ENCODE results near the gene NPHP4. TPM values are rescaled to one million over a fixed set of nuclear protein-coding genes. Genes with fewer than 3 reads are reported as not detected.

The NPHP4 gene
- total RNA-seq, 1 donor from 2014 or later, result 8.2 TPM

DNA sequence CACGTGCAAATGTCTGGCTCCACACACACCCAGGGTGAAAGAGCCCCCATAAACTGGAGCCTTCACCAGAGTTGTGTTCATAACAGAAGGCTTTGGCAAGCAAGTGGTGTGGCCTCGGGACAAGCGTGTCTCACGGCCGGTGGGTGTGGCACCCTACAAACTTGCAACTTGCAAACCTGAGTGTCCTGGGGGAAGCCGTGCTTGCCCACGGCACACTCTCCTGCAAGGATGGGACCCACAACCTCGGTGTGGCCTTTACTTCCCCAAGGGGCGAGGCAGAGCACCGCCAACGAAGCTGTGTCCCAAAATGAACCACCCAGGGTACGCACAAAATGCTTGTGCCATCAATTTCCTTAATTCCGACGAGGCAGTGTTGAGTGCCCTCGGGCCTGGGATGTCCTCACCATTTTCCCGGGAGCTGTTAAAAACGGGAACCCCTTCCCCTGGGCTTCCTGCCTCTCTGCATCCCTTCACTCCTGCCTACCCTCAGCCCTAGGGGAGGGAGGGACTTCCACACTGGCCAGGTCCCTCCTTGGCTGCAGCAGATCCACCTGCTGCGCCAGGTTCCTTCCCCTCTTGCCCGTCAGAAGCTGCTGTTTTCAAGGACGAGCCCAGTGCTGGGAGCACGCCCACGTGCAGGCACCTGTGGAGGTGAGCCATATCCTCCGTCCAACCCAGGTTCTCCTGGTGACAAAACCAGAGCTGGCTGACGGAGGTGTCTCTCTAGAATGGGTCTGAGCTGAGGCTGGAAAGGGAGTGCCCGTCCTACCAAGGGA is 111.4 kb downstream of the NPHP4 start:
- Histone ChIP-seq H3K9me3 (no peaks in the 10 kb centered on the region), H3K4me3 (no peak overlapping the region), H3K27me3 (no peaks in the 10 kb centered on the region), H3K4me1 (no peaks in the 10 kb centered on the region), H3K36me3 (peaks cover 27 to 65% of the 10 kb centered on the region in 2 donors), H3K27ac (no peak overlapping the region)
- intact Hi-C loops (cut with DNase I), result no loop called here
- no peak for DNase-seq (ENCODE audit: low spot score in 2 of 2)
- TF ChIP-seq, protein P1, sequence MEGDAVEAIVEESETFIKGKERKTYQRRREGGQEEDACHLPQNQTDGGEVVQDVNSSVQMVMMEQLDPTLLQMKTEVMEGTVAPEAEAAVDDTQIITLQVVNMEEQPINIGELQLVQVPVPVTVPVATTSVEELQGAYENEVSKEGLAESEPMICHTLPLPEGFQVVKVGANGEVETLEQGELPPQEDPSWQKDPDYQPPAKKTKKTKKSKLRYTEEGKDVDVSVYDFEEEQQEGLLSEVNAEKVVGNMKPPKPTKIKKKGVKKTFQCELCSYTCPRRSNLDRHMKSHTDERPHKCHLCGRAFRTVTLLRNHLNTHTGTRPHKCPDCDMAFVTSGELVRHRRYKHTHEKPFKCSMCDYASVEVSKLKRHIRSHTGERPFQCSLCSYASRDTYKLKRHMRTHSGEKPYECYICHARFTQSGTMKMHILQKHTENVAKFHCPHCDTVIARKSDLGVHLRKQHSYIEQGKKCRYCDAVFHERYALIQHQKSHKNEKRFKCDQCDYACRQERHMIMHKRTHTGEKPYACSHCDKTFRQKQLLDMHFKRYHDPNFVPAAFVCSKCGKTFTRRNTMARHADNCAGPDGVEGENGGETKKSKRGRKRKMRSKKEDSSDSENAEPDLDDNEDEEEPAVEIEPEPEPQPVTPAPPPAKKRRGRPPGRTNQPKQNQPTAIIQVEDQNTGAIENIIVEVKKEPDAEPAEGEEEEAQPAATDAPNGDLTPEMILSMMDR (IDR thresholded peaks at IDR 0.05), result no peak

DNA sequence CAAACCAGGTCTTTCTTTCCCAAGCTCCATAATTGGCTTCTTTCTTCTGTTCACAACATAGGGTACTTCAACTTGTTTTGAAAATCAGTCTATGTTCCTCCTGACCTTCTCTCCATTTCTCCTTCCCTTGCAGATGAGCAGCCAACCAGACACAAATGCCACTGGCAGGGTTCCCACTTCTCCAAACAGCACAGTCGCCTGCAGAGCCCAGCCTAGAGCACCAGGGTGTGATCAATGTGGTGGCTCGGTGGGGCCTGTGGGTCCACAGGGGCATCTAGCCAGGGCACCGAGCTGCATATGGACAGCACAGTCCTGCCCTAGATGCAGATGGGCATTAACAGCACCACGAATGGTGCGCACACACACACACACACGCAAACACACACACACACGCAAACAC is 112.8 kb downstream of the NPHP4 start:
- Histone ChIP-seq H3K27ac (no peak overlapping the region), H3K36me3 (peaks cover 25 to 74% of the 10 kb centered on the region in 2 donors), H3K4me1 (no peaks in the 10 kb centered on the region), H3K9me3 (no peaks in the 10 kb centered on the region), H3K27me3 (no peaks in the 10 kb centered on the region), H3K4me3 (no peak overlapping the region)
- TF ChIP-seq, protein P1 (IDR thresholded peaks at IDR 0.05), result no peak
- no peak for DNase-seq (ENCODE audit: low spot score in 2 of 2)
- intact Hi-C loops (cut with DNase I), result no loop called here

DNA sequence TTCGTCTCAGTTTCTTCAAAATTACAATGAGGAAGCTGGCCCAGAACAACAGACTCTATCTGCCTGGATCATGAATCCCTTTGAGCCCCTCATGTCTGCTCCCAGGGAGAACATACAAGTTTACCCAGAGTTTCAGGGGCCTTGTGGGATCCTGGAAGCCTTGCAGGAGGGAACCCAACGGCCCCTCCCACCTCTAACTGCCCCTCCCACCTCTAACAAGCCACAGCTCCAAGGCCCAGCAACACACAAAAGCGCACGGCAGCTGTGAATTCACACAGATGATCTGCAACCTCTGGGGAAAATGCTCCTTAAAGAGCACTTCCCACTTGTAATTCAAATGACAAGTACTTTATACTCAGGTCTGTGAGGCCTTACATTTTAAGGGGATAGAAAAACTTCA is 113.3 kb downstream of the NPHP4 start:
- intact Hi-C loops (cut with DNase I), result no loop called here
- Histone ChIP-seq H3K27me3 (no peaks in the 10 kb centered on the region), H3K4me3 (no peak overlapping the region), H3K27ac (no peak overlapping the region), H3K9me3 (no peaks in the 10 kb centered on the region), H3K36me3 (peaks cover 30 to 74% of the 10 kb centered on the region in 2 donors), H3K4me1 (no peaks in the 10 kb centered on the region)
- TF ChIP-seq, protein P1 (IDR thresholded peaks at IDR 0.05), result no peak
- DNase-seq (ENCODE audit: low spot score in 2 of 2), result no peak

DNA sequence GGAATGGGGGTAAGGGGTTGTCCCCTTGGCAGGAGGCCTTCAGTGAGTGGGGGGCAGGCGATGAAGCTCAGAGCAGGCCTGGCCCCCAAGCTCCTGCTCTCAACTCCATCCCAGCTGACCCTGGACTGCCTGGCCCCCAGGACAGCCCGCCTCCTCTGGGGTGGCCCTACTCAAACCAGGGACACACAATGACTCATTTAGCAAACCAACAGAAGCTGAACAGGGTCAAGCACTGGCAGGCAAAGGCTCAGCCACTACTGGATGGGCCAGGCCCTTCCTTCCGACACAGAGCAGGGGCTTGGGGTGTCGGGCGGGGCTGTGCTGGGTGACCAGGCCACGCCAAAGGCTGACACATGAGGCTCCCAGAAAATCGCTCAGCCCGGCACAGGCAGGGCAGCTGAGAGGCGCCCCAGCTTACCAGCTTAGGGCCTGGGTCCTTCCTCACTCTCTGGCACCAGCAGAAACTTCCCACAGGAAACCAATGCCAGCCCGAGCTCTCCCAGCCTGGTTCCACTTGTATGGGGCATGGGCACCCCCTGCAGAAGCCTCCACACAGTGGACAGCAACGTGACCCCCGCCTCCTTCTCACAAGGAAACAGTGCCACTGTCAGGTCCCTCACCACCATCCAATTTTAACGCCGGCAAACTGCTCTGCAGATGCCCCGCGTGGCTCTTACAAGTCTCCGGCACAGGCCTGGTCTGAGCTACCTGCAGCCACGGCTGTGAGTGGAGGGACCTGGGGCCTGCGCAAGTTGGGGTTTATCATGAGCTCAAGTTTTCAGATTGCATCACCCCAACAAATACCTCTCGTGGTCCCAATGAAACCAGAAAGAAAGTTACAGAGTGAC is 114.3 kb downstream of the NPHP4 start:
- Histone ChIP-seq H3K4me3 (no peak overlapping the region), H3K4me1 (no peaks in the 10 kb centered on the region), H3K27me3 (no peaks in the 10 kb centered on the region), H3K36me3 (peaks cover 31 to 67% of the 10 kb centered on the region in 2 donors), H3K9me3 (no peaks in the 10 kb centered on the region), H3K27ac (no peak overlapping the region)
- no peak for DNase-seq (ENCODE audit: low spot score in 2 of 2)
- intact Hi-C loops (cut with DNase I), result no loop called here
- TF ChIP-seq, protein P1 (IDR thresholded peaks at IDR 0.05), result no peak

DNA sequence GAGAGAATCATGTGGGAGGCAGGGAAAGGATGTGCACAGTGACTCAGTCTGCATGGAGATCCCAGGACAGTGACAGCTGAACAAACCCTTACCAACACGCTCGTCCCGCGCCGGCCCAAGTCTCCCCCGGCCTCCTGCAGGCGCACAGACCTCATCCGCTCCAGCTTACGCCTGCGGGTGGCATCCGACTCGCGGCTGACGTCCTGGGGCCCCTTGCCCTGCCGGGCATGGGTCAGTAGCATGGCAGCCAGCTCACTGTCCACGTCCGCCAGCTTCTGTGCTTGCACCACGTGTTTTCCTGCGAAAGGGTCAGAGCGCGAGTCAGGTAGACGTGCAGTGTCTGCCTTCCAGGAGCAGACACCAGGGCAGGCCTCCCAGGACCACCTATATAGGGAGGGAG is 115.2 kb downstream of the NPHP4 start:
- TF ChIP-seq, protein P1 (IDR thresholded peaks at IDR 0.05), result no peak

More for the DNA sequence above, 115.2 kb downstream of the NPHP4 start:
- Histone ChIP-seq H3K36me3 (peaks cover 31 to 63% of the 10 kb centered on the region in 2 donors), H3K27me3 (no peaks in the 10 kb centered on the region), H3K27ac (no peak overlapping the region), H3K4me3 (no peak overlapping the region), H3K9me3 (no peaks in the 10 kb centered on the region), H3K4me1 (no peaks in the 10 kb centered on the region)
- intact Hi-C loops (cut with DNase I), result no loop called here
- no peak for DNase-seq (ENCODE audit: low spot score in 2 of 2)
